A673 (cell line): ENCODE results near the gene DUSP8. TPM values are rescaled to one million over a fixed set of nuclear protein-coding genes. Genes with fewer than 3 reads are reported as not detected.

ENCODE experiments used
- BruUV-seq: library from RNA; stranded (reverse); fragments of 400-500 nt; replicated peaks from 2 replicates; lab custom pipeline; 2021; lab: Mats Ljungman, UMichigan
- CTCF ChIA-PET: fragments of 300-600 bp; sonication (Branson Sonifier 250); formaldehyde crosslinking; loops from one replicate; lab custom pipeline; 2022; ENCODE audit warnings: antibody characterized with exemption; lab: Charles Lee
- POLR2A ChIA-PET: fragments of 300-600 bp; sonication (Branson Sonifier 250); formaldehyde crosslinking; loops from one replicate; lab custom pipeline; 2022; ENCODE audit warnings: antibody characterized with exemption; ENCODE audit not compliant: low non-redundant PET; lab: Charles Lee
- DNase-seq: peaks from one replicate; pipeline ENCODE4 v3.0.0-alpha.2; 2015; ENCODE audit warnings: low spot score
- H3K27ac ChIP-seq: fragments of 200-600 bp; sonication (generic); 2 replicates; pipeline ENCODE4 v1.5.1; 2016; ENCODE audit warnings: mixed run types, low read depth, mild to moderate bottlenecking, mixed read lengths, antibody characterized with exemption, low read length; ENCODE audit not compliant: poor library complexity, severe bottlenecking
- H3K27me3 ChIP-seq: fragments of 200-600 bp; sonication (generic); replicated peaks from 2 replicates; pipeline ENCODE4 v1.6.1; 2017; ENCODE audit warnings: mixed run types, low read depth, mild to moderate bottlenecking, mixed read lengths, antibody characterized with exemption, low read length; ENCODE audit not compliant: insufficient read depth, poor library complexity
- H3K36me3 ChIP-seq: fragments of 200-600 bp; sonication (generic); 2 replicates; pipeline ENCODE4 v1.6.1; 2016; ENCODE audit warnings: mixed run types, mild to moderate bottlenecking, mixed read lengths, antibody characterized with exemption, low read length; ENCODE audit not compliant: insufficient read depth, poor library complexity, severe bottlenecking
- H3K4me1 ChIP-seq: fragments of 200-600 bp; sonication (generic); 2 replicates; pipeline ENCODE4 v1.6.1; 2017; ENCODE audit warnings: mixed run types, mild to moderate bottlenecking, mixed read lengths, antibody characterized with exemption, low read length; ENCODE audit not compliant: insufficient read depth, poor library complexity, severe bottlenecking
- H3K4me3 ChIP-seq: fragments of 200-600 bp; sonication (generic); 2 replicates; pipeline ENCODE4 v1.5.1; 2016; ENCODE audit warnings: low read depth, mixed run types, mild to moderate bottlenecking, mixed read lengths, low read length; ENCODE audit not compliant: poor library complexity, severe bottlenecking
- H3K9me3 ChIP-seq: fragments of 200-600 bp; sonication (generic); 2 replicates; pipeline ENCODE4 v1.6.1; 2016; ENCODE audit warnings: mixed run types, low read depth, mild to moderate bottlenecking, mixed read lengths, antibody characterized with exemption, low read length; ENCODE audit not compliant: poor library complexity, severe bottlenecking
- EZH2 ChIP-seq: fragments of 200-600 bp; sonication (generic); IDR thresholded peaks from 2 replicates; pipeline ENCODE4 v1.6.1; 2017; ENCODE audit warnings: borderline replicate concordance, low read depth, mild to moderate bottlenecking, mixed read lengths, antibody characterized with exemption, low read length; ENCODE audit not compliant: poor library complexity, severe bottlenecking
- intact Hi-C: fragments of 100-400 bp; cut with micrococcal nuclease; formaldehyde crosslinking; loops from one replicate; pipeline ENCODE4 v1.10.0; 2022; ENCODE audit not compliant: unreplicated experiment
- total RNA-seq: library from RNA; stranded (reverse); gene quantifications from 2 replicates; pipeline ENCODE4 v1.2.3, GENCODE V29; 2021
- TF ChIP-seq, protein P1 (sequence below): fragments of 300-800, 200-600 bp; sonication (generic); conservative IDR thresholded peaks from 2 replicates; pipeline ENCODE4 v1.5.1; 2017; ENCODE audit warnings: low read depth, mild to moderate bottlenecking, antibody characterized with exemption, low read length, moderate library complexity, mixed read lengths

DUSP8 gene
- total RNA-seq, 1 experiment from 2014 or later: 1.9 TPM

- no TSS peak for BruUV-seq
- no peaks in the 10 kb centered on the region for H3K27me3 ChIP-seq
- intact Hi-C loops: no loop called here
- no peaks in the 10 kb centered on the region for H3K4me1 ChIP-seq
- H3K4me3 ChIP-seq: no peak overlapping the region
- DNase-seq: no peak
- no peaks in the 10 kb centered on the region for H3K36me3 ChIP-seq
- no peak overlapping the region for H3K27ac ChIP-seq
- CTCF ChIA-PET: no interaction called here
- POLR2A ChIA-PET: no interaction called here
- TF ChIP-seq, protein P1, sequence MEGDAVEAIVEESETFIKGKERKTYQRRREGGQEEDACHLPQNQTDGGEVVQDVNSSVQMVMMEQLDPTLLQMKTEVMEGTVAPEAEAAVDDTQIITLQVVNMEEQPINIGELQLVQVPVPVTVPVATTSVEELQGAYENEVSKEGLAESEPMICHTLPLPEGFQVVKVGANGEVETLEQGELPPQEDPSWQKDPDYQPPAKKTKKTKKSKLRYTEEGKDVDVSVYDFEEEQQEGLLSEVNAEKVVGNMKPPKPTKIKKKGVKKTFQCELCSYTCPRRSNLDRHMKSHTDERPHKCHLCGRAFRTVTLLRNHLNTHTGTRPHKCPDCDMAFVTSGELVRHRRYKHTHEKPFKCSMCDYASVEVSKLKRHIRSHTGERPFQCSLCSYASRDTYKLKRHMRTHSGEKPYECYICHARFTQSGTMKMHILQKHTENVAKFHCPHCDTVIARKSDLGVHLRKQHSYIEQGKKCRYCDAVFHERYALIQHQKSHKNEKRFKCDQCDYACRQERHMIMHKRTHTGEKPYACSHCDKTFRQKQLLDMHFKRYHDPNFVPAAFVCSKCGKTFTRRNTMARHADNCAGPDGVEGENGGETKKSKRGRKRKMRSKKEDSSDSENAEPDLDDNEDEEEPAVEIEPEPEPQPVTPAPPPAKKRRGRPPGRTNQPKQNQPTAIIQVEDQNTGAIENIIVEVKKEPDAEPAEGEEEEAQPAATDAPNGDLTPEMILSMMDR: no peak
- TF ChIP-seq EZH2: no peak
- H3K9me3 ChIP-seq: no peaks in the 10 kb centered on the region
Measured at GRCh38 chr11:1554981-1555712, 16.9 kb downstream of the DUSP8 start.

DNA sequence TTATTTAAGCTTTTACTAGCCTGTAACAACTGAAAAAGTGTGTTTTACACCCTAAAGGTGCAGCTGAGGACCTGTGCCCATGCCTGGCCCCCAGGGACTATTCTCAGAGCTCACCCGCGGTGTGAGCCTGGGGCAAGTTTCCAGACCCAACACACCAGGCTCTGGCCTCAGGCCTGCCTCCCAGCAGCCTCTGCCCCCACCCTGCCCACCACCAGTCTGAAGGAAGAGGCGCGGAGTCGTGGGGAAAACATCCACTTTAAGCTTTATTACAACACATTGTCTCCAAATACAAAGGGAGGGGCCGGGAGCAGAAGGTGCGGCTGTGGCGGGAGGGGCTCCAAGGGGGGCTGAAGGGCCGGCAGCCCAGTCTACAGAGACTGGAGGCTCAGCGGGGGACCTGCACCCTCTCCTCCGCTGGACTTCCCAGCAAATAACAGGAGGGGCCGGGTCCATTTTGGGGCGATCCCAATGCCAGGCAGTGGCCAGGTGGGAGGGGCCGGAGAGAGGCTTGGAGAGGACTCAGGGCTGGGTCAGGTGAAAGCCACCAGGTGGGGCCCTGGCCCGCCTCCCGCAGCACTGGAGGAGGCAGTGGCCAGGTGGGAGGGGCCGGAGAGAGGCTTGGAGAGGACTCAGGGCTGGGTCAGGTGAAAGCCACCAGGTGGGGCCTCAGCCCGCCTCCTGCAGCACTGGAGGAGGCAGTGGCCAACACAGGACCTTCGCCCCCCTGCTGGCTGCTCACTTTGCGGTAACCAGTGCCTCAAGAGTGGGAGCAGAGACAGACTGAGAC, 18.1 kb downstream of the DUSP8 start:
- no peaks in the 10 kb centered on the region for H3K4me1 ChIP-seq
- no peaks in the 10 kb centered on the region for H3K36me3 ChIP-seq
- H3K9me3 ChIP-seq: no peaks in the 10 kb centered on the region
- no peak overlapping the region for H3K27ac ChIP-seq
- ChIA-PET POLR2A (no interaction called here), CTCF (interaction anchor here (1.0 kb wide), 1 partner anchor 21 kb away, joined by 3 read pairs; no protein-coding TSS in a partner anchor)
- intact Hi-C loops: no loop called here
- no peak overlapping the region for H3K4me3 ChIP-seq
- peaks cover 4% of the 10 kb centered on the region for H3K27me3 ChIP-seq
- DNase-seq: no peak
- no TSS peak for BruUV-seq
- TF ChIP-seq EZH2: no peak
- TF ChIP-seq, protein P1: no peak

DNA sequence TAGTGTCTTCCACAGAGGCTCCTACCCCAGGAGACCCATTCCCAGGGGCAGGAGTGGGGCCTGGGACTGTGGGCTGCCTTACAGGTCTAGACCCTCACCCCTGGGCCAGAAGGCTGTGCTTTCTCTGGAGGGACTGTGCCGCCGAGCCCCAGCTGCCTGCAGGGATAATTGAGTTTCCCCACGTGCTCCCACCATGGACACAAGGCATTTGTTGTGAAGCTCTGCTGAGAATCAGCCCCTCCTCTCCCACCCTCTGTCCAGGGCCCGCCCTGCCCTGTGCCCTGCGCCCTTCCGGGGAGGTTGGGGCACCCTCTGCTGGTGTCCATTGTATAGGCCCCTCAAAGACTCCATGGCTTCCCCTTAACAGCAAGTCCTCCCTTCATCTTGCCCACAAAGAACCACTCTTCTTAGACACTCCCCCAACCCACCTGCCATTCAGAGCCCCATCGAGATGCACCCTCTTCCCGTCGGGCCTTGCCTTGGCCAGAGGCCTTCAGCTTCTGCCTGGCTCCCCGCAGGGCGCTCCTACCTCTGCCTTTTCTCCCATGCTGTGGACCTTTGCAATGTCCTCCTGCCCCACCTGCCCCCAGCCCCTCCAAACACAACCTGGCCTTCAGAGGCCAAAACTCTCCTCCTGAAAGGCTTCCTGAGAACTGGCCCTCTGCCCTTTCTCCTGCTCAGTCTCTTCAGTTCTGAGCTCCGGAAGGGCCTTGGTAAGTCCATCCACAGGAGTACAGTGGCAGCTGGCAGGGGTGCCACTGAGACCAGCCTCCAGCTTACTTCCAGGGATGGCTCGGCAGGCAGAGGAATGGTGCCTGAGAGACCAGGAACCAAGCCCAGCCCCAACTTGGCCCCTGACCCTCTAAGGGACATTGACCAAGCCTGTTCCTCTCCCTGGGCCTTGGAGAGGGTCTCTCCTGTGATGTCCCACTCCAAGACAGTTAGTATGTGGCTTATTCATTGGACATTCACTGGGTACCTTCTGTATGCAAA, 22.4 kb downstream of the DUSP8 start:
- no peak overlapping the region for H3K4me3 ChIP-seq
- H3K27me3 ChIP-seq: peaks cover 35% of the 10 kb centered on the region

More for the DNA sequence above, 22.4 kb downstream of the DUSP8 start:
- BruUV-seq: no TSS peak
- intact Hi-C loops: loop anchor here (5.0 to 10.0 kb wide), 2 partner anchors 75 to 283 kb away; partner anchors contain the start of genes KRTAP5-4, KRTAP5-5 and SYT8
- TF ChIP-seq, protein P1: no peak
- no peak for TF ChIP-seq EZH2
- Histone ChIP-seq H3K36me3 (no peaks in the 10 kb centered on the region), H3K27ac (no peak overlapping the region), H3K9me3 (no peaks in the 10 kb centered on the region), H3K4me1 (no peaks in the 10 kb centered on the region)
- no peak for DNase-seq
- POLR2A ChIA-PET: no interaction called here
- CTCF ChIA-PET: no interaction called here
